ENCODE data around the gene SIRT1. TPM values are rescaled to one million over a fixed set of nuclear protein-coding genes. Genes with fewer than 3 reads are reported as not detected.
"Not testable (repeated sequence)": the region's sequence is repeated elsewhere in the genome, so short reads cannot be mapped to it uniquely, and the experiment has no call there.

Gene SIRT1
- total RNA-seq, 1 experiment from 2014 or later, result 15.2 TPM

DNA sequence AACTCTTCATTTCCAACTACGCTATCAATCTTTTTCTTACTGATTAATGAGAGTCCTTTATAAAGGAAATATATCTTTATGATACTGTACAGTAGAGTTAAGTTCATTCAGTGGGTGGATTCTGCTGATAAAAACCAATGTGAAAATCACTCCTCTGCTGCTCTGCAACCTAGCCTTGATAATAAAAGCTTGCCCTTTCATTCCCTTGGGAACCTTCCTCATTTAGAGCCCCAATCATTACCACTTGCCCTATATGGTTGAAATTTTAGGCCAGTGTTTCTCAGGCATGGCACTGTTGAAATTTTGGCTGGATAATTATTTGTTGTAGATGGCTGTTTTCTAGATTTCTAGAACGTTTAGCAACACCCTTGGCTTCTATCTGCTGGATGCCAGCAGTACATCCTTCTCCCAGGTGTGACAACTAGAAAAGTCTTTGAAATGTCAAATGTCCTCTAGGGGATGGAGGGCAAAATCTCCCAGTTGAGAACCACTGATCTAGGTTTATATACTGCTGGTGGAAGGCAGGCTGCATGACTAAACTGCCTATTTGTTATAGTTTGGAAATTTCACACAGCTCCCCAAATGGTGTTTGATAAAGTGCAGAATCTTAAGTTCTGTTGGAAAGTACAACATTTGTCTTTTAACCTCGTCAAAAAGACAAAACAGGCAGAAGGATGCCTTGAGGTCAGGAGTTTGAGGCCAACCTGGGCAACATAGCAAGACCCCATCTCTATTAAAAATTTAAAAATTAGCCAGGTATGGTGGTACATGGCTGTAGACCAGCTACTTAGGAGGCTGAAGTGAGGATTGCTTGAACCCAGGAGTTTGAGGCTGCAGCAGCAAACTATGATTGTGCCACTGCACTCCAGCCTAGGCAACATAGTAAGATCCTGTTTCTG, 8.9 kb upstream of the SIRT1 start:
- no peak for DNase-seq (ENCODE audit: low read depth)

DNA sequence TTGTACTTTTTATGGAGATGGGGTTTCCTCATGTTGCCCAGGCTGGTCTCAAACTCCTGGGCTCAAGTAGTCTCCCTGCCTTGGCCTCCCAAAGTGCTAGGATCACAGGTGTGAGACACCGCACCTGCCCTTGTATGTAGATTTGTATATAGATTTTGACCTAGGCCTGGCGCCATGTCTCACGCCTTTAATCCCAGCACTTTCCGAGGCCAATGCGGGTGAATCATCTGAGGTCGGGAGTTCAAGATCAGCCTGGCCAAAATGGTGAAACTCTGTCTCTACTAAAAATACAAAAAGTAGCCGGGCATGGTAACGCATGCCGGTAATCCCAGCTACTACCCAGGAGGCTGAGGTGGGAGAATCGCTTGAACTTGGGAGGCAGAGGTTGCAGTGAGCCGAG, 7.0 kb upstream of the SIRT1 start:
- DNase-seq (ENCODE audit: low read depth), result not testable (repeated sequence)

DNA sequence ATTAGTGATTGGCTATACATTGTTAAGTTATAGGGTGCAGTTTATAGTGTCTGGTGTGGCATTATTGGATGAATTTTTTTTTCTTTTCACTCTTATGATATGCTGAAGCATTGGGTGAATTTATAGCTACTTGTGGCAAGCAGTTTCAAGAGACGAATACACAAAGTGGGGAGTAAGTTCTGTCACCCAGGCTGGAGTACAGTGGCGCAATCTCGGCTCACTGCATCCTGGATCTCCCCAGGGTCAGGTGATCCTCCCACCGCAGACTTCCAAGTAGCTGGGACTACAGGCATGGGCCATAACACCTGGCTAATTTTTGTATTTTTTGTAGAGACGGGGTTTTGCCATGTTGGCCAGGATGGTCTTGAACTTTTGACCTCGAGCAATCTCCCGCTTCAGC, 6.3 kb upstream of the SIRT1 start:
- no peak for DNase-seq (ENCODE audit: low read depth)

DNA sequence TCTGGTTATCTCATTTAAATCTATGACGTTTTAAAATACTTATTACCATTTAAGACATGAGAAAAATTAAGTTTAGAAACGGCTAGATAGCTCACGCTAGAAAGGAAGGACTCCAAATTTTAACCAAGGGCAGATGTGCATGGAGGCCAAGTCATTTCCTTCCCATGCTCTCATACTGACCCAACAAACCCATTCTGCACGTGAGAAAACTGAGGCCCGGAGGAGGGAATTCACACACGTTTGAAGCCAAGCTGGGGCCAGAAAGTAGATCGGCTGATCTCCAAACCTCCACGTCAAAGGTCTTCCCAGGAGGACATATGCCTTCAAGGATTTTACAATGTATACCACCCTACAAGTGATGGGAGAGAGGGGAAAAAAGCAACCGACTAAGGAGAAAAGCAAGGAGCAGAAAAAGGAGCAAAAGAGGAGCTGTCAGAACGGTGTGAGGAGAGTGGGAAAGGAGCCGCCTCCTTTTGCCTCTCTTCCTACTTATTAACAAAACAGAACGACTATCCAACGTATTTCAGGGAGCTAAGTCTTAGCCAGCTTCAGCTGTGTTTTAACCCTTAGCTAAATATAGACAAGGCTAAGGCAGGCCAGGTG, 645 bp upstream of the SIRT1 start:
- DNase-seq (ENCODE audit: low read depth), result no peak

GRCh38 chr10:67884842-67885670, 600 bp downstream of the SIRT1 start:
- DNase-seq (ENCODE audit: low read depth), result peak; percentile 75

DNA sequence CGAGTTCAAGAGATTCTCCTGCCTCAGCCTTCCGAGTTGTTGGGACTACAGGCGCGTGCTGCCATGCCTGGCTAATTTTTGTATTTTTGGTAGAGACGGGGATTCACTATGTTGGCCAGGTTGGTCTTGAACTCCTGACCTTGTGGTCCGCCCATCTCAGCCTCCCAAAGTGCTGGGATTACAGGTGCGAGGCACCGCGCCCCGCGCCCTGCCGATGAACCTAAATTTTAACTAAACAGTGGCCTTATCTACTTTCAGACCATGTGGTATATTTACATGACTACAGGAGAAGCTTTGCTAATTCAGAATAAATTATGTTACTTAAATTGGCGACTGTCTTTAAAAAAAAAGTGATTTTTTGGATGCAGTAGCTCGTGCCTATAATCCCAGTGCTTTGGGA, 9.2 kb downstream of the SIRT1 start:
- no peak for DNase-seq (ENCODE audit: low read depth)

DNA sequence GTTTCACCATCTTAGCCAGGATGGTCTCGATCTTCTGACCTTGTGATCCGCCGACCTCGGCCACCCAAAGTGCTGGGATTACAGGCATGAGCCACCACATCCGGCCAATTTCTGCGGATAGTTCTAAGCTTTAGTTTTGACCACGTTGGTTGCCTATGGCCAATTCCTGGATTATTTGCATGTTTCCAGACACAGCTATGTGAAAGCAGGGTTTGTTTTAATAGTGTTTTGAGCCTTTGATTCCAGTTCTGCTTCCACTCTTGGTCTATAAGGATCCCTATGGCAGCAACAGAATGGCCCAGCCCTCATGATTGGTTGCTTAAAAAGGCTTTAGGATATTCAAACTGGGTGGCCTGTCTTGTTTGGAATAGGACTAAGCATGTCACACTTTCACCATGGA, 19.1 kb downstream of the SIRT1 start:
- no peak for DNase-seq (ENCODE audit: low read depth)

DNA sequence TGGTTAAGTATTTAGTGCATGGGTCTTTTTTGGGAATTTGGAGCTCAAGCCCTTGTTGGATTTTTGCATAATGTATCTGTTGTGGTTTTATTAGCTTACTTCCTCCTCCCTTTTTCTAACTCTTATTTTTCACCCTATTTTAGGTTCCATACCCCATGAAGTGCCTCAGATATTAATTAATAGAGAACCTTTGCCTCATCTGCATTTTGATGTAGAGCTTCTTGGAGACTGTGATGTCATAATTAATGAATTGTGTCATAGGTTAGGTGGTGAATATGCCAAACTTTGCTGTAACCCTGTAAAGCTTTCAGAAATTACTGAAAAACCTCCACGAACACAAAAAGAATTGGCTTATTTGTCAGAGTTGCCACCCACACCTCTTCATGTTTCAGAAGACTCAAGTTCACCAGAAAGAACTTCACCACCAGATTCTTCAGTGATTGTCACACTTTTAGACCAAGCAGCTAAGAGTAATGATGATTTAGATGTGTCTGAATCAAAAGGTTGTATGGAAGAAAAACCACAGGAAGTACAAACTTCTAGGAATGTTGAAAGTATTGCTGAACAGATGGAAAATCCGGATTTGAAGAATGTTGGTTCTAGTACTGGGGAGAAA, 28.0 kb downstream of the SIRT1 start:
- DNase-seq (ENCODE audit: low read depth), result peak; percentile 12

GRCh38 chr10:67914777-67915340, 30.4 kb downstream of the SIRT1 start:
- no peak for DNase-seq (ENCODE audit: low read depth)

DNA sequence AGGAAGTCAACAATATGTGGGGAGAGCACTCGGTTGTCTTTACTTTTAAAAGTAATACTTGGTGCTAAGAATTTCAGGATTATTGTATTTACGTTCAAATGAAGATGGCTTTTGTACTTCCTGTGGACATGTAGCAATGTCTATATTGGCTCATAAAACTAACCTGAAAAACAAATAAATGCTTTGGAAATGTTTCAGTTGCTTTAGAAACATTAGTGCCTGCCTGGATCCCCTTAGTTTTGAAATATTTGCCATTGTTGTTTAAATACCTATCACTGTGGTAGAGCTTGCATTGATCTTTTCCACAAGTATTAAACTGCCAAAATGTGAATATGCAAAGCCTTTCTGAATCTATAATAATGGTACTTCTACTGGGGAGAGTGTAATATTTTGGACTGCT, 32.7 kb downstream of the SIRT1 start:
- no peak for DNase-seq (ENCODE audit: low read depth)

- DNase-seq (ENCODE audit: low read depth), result no peak
Observed at GRCh38 chr10:67917679-67918078, 33.2 kb downstream of the SIRT1 start.

GRCh38 chr10:67921065-67921464, 36.6 kb downstream of the SIRT1 start:
- DNase-seq (ENCODE audit: low read depth), result no peak

GRCh38 chr10:67923551-67923950, 39.1 kb downstream of the SIRT1 start:
- peak; percentile 85 for DNase-seq (ENCODE audit: low read depth)

DNA sequence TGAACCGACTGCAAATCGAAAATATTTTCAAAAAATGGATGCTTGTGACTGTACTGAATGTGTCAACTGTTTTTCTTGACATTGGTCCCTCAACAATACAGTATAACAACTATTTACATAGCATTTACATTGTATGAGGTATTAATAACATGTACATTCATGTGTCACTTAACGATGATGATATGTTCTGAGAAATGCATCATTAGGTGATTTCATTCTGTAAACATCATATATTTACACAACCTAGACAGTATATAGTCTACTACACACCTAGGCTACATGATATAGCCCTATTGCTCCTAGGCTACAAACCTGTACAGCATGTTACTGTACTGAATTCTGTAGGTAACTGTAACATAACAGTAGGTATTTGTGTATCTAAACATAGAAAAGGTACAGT, 39.7 kb downstream of the SIRT1 start:
- no peak for DNase-seq (ENCODE audit: low read depth)

GRCh38 chr10:67925449-67926005, 41.1 kb downstream of the SIRT1 start:
- peak; percentile 59 for DNase-seq (ENCODE audit: low read depth)

- DNase-seq (ENCODE audit: low read depth), result no peak
Observed at GRCh38 chr10:67926951-67927350, 42.5 kb downstream of the SIRT1 start.

DNA sequence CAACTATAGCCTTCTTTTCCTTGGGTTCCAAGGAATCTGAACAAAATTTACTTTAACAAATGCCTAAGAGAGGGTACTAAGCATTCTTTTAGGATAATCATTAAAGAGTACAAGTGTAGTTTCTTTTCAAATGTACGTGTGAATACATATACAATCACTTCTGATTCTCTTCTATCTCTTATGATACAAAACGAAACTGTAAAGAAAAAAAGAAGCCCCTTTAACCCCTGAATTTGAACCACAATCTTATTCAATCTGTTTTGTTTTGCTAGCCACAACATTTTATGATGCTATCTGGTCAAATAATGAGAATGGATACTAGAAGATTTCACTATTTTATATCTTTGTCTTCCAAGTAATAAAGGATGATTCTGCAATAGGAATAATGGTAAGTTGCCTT, 48.7 kb downstream of the SIRT1 start:
- DNase-seq (ENCODE audit: low read depth), result no peak

DNA sequence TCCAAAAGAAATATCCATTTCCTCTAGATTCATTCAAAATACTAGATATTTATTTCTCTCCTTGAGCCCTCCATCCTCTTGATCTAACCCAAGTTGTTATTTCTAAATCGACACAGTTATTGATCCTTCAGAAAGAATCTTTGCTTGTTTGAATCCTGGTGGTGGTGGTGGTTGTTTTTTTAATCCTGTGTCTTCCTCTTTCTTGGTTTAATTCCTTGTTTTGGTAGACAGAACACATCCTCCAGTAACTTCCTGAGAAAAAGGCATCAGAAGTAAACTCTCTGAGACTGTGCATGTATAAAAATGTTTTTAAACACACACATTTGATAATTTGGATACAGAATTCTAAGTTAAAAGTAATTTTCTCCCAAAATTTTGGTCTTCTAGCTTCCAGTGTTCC, 49.9 kb downstream of the SIRT1 start:
- DNase-seq (ENCODE audit: low read depth), result no peak

DNA sequence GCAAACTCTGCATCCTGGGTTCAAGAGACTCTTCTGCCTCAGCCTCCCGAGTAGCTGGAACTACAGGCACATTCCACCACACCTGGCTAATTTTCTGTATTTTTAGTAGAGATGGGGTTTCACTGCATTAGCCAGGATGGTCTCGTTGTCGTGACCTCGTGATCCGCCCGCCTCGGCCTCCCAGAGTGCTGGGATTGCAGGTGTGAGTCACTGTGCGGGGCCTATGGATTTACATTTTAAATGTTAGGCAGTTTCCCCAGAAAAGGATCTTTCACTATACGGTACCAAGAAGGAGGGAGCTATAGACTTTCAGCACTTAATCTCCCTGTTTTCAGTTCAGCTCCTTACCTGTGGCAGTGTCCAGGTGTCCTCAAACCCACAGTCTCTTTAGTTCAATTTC, 50.8 kb downstream of the SIRT1 start:
- no peak for DNase-seq (ENCODE audit: low read depth)

- no peak for DNase-seq (ENCODE audit: low read depth)
Observed at GRCh38 chr10:67936416-67936815, 52.0 kb downstream of the SIRT1 start.

DNA sequence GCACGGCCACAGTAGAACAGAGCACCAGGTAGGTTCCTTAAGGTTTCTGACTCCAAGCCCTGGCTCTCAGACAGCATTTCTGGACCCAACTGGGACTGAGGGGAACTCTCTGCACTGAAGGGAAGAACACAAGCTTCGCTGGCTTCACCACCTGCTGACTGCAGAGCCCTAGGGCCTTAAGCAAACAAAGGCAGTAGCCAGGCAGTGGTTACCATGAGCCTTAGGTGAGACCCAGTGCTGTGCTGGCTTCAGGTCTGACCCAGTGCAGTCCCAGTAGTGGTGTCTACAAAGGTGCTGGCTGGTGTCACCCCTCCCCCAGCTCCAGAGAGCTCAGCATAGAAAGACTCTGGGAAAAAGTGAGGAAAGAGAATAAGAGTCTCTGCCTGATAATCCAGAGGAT, 59.5 kb downstream of the SIRT1 start:
- no peak for DNase-seq (ENCODE audit: low read depth)
